Measurements from ENCODE around the gene DDO. TPM values are rescaled to one million over a fixed set of nuclear protein-coding genes. Genes with fewer than 3 reads are reported as not detected.

Gene DDO
- total RNA-seq (2014; rRNA removed; shearing (Covaris generic)) (0.10 TPM in 1 of 2 replicates, not detected in the other), polyA plus RNA-seq (2016; fragmentation: Nextera tagmentation; extraction: Ambion mirVana) (not detected in 2 replicates)
- long read RNA-seq = 0 reads

GRCh38 chr6:110415086-110415916, at the start of gene DDO:
Gene DDO, minus strand, starts transcription at chr6:110415575. Its CDS starts 2,113 bp downstream, at chr6:110413462.
- no peaks in the 10 kb centered on the region for H3K9me2 ChIP-seq (ENCODE audit: insufficient read depth)
- TF ChIP-seq ZNF114 (CRISPR knock-in tag; IDR thresholded peaks at IDR 0.05) (no peak), CREB1 (CRISPR knock-in tag; IDR thresholded peaks at IDR 0.05; ENCODE audit: low read depth) (no peak), EZH2 (IDR thresholded peaks at IDR 0.05; ENCODE audit: low read depth, unreplicated experiment) (no peak), STAT1 (IDR thresholded peaks at IDR 0.05; ENCODE audit: unreplicated experiment) (no peak), ZNF331 (CRISPR knock-in tag; IDR thresholded peaks at IDR 0.05; ENCODE audit: low read depth) (no peak), CTCF (conservative IDR thresholded peaks at IDR 0.05; ENCODE audit: low read depth in 2 of 2) (no peak), JUNB (IDR thresholded peaks at IDR 0.05; ENCODE audit: unreplicated experiment) (no peak), ETS1 (IDR thresholded peaks at IDR 0.05) (no peak), EZH2phosphoT487 (IDR thresholded peaks at IDR 0.05; ENCODE audit: unreplicated experiment) (no peak), NANOG (IDR thresholded peaks at IDR 0.05; ENCODE audit: borderline replicate concordance) (no peak), POLR2AphosphoS5 (IDR thresholded peaks at IDR 0.05; ENCODE audit: low read depth) (no peak)
- TF ChIP-seq, protein P1, sequence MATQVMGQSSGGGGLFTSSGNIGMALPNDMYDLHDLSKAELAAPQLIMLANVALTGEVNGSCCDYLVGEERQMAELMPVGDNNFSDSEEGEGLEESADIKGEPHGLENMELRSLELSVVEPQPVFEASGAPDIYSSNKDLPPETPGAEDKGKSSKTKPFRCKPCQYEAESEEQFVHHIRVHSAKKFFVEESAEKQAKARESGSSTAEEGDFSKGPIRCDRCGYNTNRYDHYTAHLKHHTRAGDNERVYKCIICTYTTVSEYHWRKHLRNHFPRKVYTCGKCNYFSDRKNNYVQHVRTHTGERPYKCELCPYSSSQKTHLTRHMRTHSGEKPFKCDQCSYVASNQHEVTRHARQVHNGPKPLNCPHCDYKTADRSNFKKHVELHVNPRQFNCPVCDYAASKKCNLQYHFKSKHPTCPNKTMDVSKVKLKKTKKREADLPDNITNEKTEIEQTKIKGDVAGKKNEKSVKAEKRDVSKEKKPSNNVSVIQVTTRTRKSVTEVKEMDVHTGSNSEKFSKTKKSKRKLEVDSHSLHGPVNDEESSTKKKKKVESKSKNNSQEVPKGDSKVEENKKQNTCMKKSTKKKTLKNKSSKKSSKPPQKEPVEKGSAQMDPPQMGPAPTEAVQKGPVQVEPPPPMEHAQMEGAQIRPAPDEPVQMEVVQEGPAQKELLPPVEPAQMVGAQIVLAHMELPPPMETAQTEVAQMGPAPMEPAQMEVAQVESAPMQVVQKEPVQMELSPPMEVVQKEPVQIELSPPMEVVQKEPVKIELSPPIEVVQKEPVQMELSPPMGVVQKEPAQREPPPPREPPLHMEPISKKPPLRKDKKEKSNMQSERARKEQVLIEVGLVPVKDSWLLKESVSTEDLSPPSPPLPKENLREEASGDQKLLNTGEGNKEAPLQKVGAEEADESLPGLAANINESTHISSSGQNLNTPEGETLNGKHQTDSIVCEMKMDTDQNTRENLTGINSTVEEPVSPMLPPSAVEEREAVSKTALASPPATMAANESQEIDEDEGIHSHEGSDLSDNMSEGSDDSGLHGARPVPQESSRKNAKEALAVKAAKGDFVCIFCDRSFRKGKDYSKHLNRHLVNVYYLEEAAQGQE (IDR thresholded peaks at IDR 0.05; ENCODE audit: unreplicated experiment) = no peak
- TF ChIP-seq, protein P2, sequence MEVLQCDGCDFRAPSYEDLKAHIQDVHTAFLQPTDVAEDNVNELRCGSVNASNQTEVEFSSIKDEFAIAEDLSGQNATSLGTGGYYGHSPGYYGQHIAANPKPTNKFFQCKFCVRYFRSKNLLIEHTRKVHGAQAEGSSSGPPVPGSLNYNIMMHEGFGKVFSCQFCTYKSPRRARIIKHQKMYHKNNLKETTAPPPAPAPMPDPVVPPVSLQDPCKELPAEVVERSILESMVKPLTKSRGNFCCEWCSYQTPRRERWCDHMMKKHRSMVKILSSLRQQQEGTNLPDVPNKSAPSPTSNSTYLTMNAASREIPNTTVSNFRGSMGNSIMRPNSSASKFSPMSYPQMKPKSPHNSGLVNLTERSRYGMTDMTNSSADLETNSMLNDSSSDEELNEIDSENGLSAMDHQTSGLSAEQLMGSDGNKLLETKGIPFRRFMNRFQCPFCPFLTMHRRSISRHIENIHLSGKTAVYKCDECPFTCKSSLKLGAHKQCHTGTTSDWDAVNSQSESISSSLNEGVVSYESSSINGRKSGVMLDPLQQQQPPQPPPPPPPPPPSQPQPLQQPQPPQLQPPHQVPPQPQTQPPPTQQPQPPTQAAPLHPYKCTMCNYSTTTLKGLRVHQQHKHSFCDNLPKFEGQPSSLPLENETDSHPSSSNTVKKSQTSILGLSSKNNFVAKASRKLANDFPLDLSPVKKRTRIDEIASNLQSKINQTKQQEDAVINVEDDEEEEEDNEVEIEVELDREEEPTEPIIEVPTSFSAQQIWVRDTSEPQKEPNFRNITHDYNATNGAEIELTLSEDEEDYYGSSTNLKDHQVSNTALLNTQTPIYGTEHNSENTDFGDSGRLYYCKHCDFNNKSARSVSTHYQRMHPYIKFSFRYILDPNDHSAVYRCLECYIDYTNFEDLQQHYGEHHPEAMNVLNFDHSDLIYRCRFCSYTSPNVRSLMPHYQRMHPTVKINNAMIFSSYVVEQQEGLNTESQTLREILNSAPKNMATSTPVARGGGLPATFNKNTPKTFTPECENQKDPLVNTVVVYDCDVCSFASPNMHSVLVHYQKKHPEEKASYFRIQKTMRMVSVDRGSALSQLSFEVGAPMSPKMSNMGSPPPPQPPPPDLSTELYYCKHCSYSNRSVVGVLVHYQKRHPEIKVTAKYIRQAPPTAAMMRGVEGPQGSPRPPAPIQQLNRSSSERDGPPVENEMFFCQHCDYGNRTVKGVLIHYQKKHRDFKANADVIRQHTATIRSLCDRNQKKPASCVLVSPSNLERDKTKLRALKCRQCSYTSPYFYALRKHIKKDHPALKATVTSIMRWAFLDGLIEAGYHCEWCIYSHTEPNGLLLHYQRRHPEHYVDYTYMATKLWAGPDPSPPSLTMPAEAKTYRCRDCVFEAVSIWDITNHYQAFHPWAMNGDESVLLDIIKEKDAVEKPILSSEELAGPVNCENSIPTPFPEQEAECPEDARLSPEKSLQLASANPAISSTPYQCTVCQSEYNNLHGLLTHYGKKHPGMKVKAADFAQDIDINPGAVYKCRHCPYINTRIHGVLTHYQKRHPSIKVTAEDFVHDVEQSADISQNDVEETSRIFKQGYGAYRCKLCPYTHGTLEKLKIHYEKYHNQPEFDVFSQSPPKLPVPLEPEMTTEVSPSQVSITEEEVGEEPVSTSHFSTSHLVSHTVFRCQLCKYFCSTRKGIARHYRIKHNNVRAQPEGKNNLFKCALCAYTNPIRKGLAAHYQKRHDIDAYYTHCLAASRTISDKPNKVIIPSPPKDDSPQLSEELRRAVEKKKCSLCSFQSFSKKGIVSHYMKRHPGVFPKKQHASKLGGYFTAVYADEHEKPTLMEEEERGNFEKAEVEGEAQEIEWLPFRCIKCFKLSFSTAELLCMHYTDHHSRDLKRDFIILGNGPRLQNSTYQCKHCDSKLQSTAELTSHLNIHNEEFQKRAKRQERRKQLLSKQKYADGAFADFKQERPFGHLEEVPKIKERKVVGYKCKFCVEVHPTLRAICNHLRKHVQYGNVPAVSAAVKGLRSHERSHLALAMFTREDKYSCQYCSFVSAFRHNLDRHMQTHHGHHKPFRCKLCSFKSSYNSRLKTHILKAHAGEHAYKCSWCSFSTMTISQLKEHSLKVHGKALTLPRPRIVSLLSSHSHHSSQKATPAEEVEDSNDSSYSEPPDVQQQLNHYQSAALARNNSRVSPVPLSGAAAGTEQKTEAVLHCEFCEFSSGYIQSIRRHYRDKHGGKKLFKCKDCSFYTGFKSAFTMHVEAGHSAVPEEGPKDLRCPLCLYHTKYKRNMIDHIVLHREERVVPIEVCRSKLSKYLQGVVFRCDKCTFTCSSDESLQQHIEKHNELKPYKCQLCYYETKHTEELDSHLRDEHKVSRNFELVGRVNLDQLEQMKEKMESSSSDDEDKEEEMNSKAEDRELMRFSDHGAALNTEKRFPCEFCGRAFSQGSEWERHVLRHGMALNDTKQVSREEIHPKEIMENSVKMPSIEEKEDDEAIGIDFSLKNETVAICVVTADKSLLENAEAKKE (CRISPR knock-in tag; IDR thresholded peaks at IDR 0.05) = no peak
- H2AFZ ChIP-seq = no peak within 1 kb of the TSS
- no peaks in the 10 kb centered on the region for H3K36me3 ChIP-seq (ENCODE audit: insufficient read depth)
- no peaks in the 10 kb centered on the region for H3K4me1 Mint-ChIP-seq
- H3K9me3 Mint-ChIP-seq = peaks cover 15% of the 10 kb centered on the region
- no peak within 1 kb of the TSS for H3K27ac Mint-ChIP-seq
- DNase-seq (ENCODE audit: low spot score) = no peak
- peaks cover 8% of the 10 kb centered on the region for H3K27me3 Mint-ChIP-seq (ENCODE audit: insufficient read depth, low read depth, poor library complexity)
- no peaks in the 10 kb centered on the region for H3F3A ChIP-seq (replicated peaks; ENCODE audit: low read depth)
- H3K4me3 Mint-ChIP-seq = no peak within 1 kb of the TSS
- ATAC-seq = no peak
- H3K36me3 Mint-ChIP-seq (ENCODE audit: low read depth) = 0 out of 3 replicates have a peak, but pooled peaks cover 3% of the 10 kb centered on the region
- no peak within 1 kb of the TSS for H3K4me3 ChIP-seq
- no peak within 1 kb of the TSS for H3K27ac ChIP-seq (ENCODE audit: low read depth)
- no peak within 1 kb of the TSS for H3K4me2 ChIP-seq
- no peaks in the 10 kb centered on the region for H3K4me1 ChIP-seq (ENCODE audit: insufficient read depth)
- no peaks in the 10 kb centered on the region for H4K20me1 ChIP-seq (replicated peaks; ENCODE audit: insufficient read depth)
- no peaks in the 10 kb centered on the region for H3K79me2 ChIP-seq (replicated peaks; ENCODE audit: insufficient read depth)
- H3K27me3 ChIP-seq (ENCODE audit: insufficient read depth) = no peaks in the 10 kb centered on the region
